GM21423 (cell line): Measurements from ENCODE around the gene SLFN14.
"Not testable (repeated sequence)": the region's sequence is repeated elsewhere in the genome, so short reads cannot be mapped to it uniquely, and the experiment has no call there.

ENCODE experiments used
- ATAC-seq: cut with Tn5 transposase; IDR thresholded peaks from one replicate; pipeline ENCODE4 v1.9.1; 2021; ENCODE audit warnings: mild to moderate bottlenecking, moderate library complexity; ENCODE audit not compliant: unreplicated experiment

SLFN14 gene

GRCh38 chr17:35523296-35523695, 37.3 kb downstream of the SLFN14 start:
- ATAC-seq: no peak

- not testable (repeated sequence) for ATAC-seq
Measured at GRCh38 chr17:35521654-35522256, 38.9 kb downstream of the SLFN14 start.

GRCh38 chr17:35521150-35521549, 39.5 kb downstream of the SLFN14 start:
- ATAC-seq: no peak

DNA sequence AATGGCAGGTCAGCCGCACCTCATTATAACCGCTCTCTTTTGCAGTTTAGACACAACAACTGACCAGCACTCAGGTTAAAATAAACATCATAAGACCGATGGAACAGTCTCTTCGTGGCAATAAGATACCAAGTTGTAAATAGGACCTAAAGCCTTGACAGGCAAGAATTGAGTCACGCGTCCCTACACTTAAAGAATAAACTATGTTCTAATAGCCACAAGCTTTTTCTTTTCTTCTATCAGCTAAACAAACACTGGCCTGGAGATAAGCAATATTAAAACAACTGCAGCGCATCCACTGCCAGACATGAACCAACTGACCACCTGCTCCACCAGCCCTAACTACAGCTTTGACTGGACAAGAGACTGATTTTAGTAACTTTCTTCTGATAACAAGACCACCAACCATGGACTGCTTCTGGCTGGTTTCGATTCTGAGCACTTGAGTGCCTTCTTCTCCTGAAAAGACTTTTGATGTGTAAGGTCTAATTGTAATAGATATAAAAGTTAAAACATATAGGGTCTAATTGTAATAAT, 40.6 kb downstream of the SLFN14 start:
- ATAC-seq: no peak

GRCh38 chr17:35519439-35519838, 41.2 kb downstream of the SLFN14 start:
- ATAC-seq: no peak

DNA sequence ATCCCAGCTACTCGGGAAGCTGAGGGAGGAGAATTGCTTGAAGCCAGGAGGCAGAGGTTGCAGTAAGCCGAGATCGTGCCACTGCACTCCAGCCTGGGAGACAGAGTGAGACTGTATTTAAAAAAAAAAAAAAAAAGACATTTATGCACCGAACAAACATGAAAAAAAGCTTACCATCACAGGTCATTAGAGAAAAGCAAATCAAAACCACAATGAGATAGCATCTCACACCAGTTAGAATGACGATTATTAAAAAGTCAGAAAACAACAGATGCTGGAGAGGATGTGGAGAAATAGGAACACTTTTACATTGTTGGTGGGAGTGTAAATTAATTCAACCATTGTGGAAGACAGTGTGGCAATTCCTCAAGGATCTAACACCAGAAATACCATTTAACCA, 42.2 kb downstream of the SLFN14 start:
- not testable (repeated sequence) for ATAC-seq

- ATAC-seq: no peak
Measured at GRCh38 chr17:35515027-35515426, 45.6 kb downstream of the SLFN14 start.

GRCh38 chr17:35514564-35514963, 46.1 kb downstream of the SLFN14 start:
- no peak for ATAC-seq
